GM20000 (cell line): ENCODE data around the gene DACT3.

ENCODE experiments used
- DNase-seq: peaks from one replicate; pipeline ENCODE4 v3.0.0; 2012; ENCODE audit warnings: low spot score
- TF ChIP-seq, protein P1 (sequence below): IDR thresholded peaks from 2 replicates; pipeline ENCODE4 v1.5.1; 2012; ENCODE audit warnings: mild to moderate bottlenecking, control low read depth; ENCODE audit errors: extremely low read depth, missing control alignments

DACT3 gene

DNA sequence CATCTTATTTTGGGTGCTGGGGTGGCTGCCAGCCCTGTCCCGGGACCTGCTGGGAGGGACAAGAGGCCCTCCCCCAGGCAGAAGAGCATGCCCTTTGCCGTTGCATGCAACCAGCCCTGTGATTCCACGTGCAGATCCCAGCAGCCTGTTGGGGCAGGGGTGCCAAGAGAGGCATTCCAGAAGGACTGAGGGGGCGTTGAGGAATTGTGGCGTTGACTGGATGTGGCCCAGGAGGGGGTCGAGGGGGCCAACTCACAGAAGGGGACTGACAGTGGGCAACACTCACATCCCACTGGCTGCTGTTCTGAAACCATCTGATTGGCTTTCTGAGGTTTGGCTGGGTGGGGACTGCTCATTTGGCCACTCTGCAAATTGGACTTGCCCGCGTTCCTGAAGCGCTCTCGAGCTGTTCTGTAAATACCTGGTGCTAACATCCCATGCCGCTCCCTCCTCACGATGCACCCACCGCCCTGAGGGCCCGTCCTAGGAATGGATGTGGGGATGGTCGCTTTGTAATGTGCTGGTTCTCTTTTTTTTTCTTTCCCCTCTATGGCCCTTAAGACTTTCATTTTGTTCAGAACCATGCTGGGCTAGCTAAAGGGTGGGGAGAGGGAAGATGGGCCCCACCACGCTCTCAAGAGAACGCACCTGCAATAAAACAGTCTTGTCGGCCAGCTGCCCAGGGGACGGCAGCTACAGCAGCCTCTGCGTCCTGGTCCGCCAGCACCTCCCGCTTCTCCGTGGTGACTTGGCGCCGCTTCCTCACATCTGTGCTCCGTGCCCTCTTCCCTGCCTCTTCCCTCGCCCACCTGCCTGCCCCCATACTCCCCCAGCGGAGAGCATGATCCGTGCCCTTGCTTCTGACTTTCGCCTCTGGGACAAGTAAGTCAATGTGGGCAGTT, 51.2 kb downstream of the DACT3 start:
- no peak for DNase-seq
- TF ChIP-seq, protein P1, sequence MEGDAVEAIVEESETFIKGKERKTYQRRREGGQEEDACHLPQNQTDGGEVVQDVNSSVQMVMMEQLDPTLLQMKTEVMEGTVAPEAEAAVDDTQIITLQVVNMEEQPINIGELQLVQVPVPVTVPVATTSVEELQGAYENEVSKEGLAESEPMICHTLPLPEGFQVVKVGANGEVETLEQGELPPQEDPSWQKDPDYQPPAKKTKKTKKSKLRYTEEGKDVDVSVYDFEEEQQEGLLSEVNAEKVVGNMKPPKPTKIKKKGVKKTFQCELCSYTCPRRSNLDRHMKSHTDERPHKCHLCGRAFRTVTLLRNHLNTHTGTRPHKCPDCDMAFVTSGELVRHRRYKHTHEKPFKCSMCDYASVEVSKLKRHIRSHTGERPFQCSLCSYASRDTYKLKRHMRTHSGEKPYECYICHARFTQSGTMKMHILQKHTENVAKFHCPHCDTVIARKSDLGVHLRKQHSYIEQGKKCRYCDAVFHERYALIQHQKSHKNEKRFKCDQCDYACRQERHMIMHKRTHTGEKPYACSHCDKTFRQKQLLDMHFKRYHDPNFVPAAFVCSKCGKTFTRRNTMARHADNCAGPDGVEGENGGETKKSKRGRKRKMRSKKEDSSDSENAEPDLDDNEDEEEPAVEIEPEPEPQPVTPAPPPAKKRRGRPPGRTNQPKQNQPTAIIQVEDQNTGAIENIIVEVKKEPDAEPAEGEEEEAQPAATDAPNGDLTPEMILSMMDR: no peak

DNA sequence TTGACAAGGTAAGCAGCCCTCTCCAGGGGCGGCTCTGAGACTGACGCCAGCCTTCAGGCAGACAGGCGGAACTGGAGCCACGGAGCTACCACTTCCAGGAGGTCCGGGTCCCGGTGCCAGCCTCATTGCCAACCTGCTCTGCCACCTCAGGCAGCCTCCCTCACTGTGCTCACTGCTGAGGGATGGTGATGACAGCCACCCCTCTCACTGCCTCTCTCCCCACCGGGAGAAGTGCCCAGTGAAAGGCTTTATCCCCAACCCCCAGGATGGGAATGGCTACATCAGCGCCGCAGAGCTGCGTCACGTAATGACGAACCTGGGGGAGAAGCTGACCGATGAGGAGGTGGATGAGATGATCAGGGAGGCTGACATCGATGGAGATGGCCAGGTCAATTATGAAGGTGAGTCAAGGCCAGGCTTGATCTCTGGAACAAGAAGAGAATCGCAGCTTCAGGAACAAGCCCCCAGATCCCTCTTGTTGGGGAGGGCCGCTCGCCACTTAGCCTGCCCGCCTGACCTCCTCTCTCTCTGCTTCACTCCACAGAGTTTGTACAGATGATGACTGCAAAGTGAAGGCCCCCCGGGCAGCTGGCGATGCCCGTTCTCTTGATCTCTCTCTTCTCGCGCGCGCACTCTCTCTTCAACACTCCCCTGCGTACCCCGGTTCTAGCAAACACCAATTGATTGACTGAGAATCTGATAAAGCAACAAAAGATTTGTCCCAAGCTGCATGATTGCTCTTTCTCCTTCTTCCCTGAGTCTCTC, 52.2 kb downstream of the DACT3 start:
- peak; percentile 2 for DNase-seq
- TF ChIP-seq, protein P1: no peak

DNA sequence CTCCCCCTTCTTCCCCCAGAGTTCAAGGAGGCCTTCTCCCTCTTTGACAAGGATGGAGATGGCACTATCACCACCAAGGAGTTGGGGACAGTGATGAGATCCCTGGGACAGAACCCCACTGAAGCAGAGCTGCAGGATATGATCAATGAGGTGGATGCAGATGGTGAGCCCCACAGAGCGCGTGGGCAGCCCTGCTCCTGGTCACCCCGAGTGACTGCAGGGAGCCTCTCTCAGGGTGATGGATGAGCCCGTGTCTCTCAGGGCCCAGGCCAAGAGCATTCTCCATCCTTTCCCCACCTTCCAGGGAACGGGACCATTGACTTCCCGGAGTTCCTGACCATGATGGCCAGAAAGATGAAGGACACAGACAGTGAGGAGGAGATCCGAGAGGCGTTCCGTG, 52.8 kb downstream of the DACT3 start:
- no peak for DNase-seq
- TF ChIP-seq, protein P1: no peak

DNA sequence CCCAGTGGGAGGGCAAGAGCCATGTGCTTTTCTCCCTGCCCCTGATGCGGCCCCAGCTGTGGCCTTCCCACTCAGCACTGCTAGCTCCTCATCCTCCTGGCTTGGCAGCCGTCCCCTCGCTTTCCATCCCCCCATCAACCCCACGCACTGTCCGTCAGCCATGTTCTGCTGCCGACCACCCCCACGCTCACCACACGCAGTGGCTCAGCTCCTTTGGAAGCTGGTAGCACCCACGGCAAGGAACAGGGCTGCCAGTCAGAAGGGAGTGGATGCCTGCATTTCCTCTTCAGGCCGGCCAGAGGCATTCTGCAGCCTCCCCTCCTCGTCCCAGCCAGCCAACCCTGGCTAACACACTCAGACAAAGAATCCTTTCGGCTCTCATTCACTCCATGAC, 53.5 kb downstream of the DACT3 start:
- DNase-seq: no peak
- TF ChIP-seq, protein P1: no peak

DNA sequence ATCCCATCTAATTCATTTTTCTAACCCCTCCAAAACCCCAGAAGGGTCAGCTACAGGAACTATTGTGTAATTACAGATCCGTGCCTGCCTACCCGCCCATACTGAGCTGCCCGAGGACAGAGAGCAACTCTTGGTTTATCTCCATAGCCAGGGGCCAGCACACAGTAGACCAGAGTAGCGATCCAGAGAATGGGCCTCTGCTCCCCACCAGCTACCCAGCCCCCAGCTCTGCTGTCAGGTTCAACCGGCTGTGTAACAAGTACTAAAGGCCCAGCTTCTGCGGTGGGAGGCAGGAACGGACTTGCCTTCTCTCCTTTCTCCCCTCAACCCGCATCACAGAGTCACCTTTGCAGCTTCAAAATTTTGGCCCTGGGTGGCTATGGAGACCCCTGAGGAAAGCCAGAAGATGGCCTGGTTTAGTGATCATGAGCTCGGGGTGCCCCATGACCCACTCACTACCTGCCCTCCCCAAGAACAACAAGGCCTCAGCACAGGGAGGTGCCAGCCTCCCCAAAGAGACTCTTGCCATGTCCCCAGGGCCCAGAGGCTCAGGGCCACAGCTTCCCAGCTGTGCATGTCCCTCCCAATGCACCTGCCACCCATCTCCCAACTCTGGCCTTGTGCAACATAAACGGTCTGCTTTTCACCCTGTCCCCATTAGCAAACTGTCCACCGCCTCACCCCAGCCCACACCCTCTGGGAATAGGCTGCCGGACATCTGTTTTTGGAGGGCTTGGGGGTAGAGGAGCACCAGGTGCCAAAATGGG, 54.1 kb downstream of the DACT3 start:
- no peak for DNase-seq
- TF ChIP-seq, protein P1: no peak

DNA sequence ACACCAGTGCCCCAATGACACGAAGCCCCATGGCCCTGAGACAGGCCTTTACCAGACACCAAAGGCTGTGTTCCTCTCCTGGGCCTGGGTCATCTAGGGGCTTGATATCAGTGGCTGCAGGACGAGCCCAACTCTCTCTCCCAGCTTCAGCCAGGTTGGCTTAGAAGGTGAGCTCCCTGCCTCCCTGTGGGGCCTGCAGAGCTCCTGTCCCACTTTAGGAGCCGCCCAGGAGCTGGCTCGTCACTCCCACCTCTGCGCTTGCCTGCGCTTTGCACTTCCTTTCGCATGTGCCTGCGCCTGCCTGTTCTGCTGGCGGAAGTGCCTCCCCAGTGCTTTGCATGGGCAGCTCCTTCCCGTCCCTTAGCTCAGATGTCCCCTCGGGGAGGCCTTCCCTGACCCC, 55.0 kb downstream of the DACT3 start:
- DNase-seq: no peak
- TF ChIP-seq, protein P1: no peak
